Fibroblast of pulmonary artery (primary cell): Measurements from ENCODE around the gene TFDP1.

Experiments
- DNase-seq: peaks from one replicate; pipeline ENCODE4 v3.0.0-alpha.2; 2010; ENCODE audit warnings: low read depth
- H3K4me3 ChIP-seq: replicated peaks from 2 replicates; pipeline ENCODE4 v1.5.1; 2011; ENCODE audit warnings: low read depth, mild to moderate bottlenecking, control low read depth, low read length, moderate library complexity
- CTCF ChIP-seq: IDR thresholded peaks from 2 replicates; pipeline ENCODE4 v1.5.1; 2011; ENCODE audit warnings: mild to moderate bottlenecking, control low read depth, low read length, inconsistent platforms; ENCODE audit errors: missing control alignments

Gene TFDP1

GRCh38 chr13:113609616-113610015 lies 25.1 kb downstream of the TFDP1 start:
- no peak for TF ChIP-seq CTCF
- H3K4me3 ChIP-seq = no peak overlapping the region
- DNase-seq = no peak

- TF ChIP-seq CTCF = no peak
- no peak for DNase-seq
- no peak overlapping the region for H3K4me3 ChIP-seq
Observed at GRCh38 chr13:113610266-113610665, 25.7 kb downstream of the TFDP1 start.

- DNase-seq = no peak
- no peak for TF ChIP-seq CTCF
- no peak overlapping the region for H3K4me3 ChIP-seq
Observed at GRCh38 chr13:113611996-113612395, 27.4 kb downstream of the TFDP1 start.

- no peak for TF ChIP-seq CTCF
Observed at GRCh38 chr13:113612607-113613006, 28.1 kb downstream of the TFDP1 start.

GRCh38 chr13:113613789-113614379 lies 29.3 kb downstream of the TFDP1 start:
- no peak for TF ChIP-seq CTCF
- no peak for DNase-seq
- no peak overlapping the region for H3K4me3 ChIP-seq

More at GRCh38 chr13:113612607-113613006, 28.1 kb downstream of the TFDP1 start:
- DNase-seq = no peak
- no peak overlapping the region for H3K4me3 ChIP-seq

- no peak overlapping the region for H3K4me3 ChIP-seq
- peak; percentile 74 for DNase-seq
- TF ChIP-seq CTCF = no peak
Observed at GRCh38 chr13:113616281-113616906, 31.8 kb downstream of the TFDP1 start.
